Naive B cell (primary cell): Measurements from ENCODE around the gene CDC42EP1. TPM values are rescaled to one million over a fixed set of nuclear protein-coding genes. Genes with fewer than 3 reads are reported as not detected.
"Not testable (repeated sequence)": the region's sequence is repeated elsewhere in the genome, so short reads cannot be mapped to it uniquely, and the experiment has no call there.

ENCODE experiments used
- ATAC-seq, 2 donors: fragments of 150-1000 bp; cut with Tn5 transposase; 2 replicates each; pipeline ENCODE4 v1.10.0; 2021; ENCODE audit warnings: low read depth in 2 of 2, mild to moderate bottlenecking in 2 of 2, moderate library complexity in 2 of 2
- DNase-seq: peaks from one replicate; pipeline ENCODE4 v3.0.0; 2022
- H3K27ac Mint-ChIP-seq, 6 donors: one replicate each; pipeline ENCODE4 v1.8.0; 2020 to 2022; ENCODE audit warnings: mild to moderate bottlenecking in 6 of 6, mixed read lengths in 6 of 6, moderate library complexity in 5 of 6, inconsistent platforms in 2 of 6
- H3K27me3 Mint-ChIP-seq, 3 donors: one replicate each; pipeline ENCODE4 v1.8.0; 2021 to 2022; ENCODE audit warnings: mixed read lengths in 3 of 3, mild to moderate bottlenecking in 1 of 3
- H3K36me3 Mint-ChIP-seq, 2 donors: one replicate each; pipeline ENCODE4 v1.8.0; 2020 to 2022; ENCODE audit warnings: mixed read lengths in 2 of 2, inconsistent platforms in 1 of 2, mild to moderate bottlenecking in 1 of 2
- H3K4me1 Mint-ChIP-seq, 3 donors: one replicate each; pipeline ENCODE4 v1.8.0; 2020 to 2022; ENCODE audit warnings: mixed read lengths in 3 of 3, inconsistent platforms in 1 of 3, mild to moderate bottlenecking in 1 of 3, moderate library complexity in 1 of 3
- H3K4me3 Mint-ChIP-seq, 8 donors: one replicate each; pipeline ENCODE4 v1.8.0; 2020 to 2022; ENCODE audit warnings: mild to moderate bottlenecking in 8 of 8, mixed read lengths in 8 of 8, moderate library complexity in 8 of 8, inconsistent platforms in 2 of 8
- H3K9me3 Mint-ChIP-seq, 7 donors: one replicate each; pipeline ENCODE4 v1.8.0; 2020 to 2022; ENCODE audit warnings: mixed read lengths in 7 of 7, mild to moderate bottlenecking in 5 of 7, inconsistent platforms in 2 of 7, moderate library complexity in 1 of 7
- polyA plus RNA-seq, 6 donors: library from polyadenylated mRNA; unstranded; fragments of 300-500 nt; fragmentation: Illumina TruSeq; gene quantifications; one replicate each; pipeline ENCODE4 v1.2.3, GENCODE V29; 2021; ENCODE audit warnings: low read depth in 6 of 6

CDC42EP1 gene
- polyA plus RNA-seq, 6 donors from 2014 or later, result 0.22 to 0.82 (median 0.26) TPM; not detected in 1

- Mint-ChIP-seq H3K27me3 (peaks cover 4 to 14% (median 10%) of the 10 kb centered on the region in 3 donors), H3K4me1 (peaks cover 25 to 35% (median 34%) of the 10 kb centered on the region in 3 donors), H3K4me3 (peak overlapping the region; percentile 86 to 95 (median 93)), H3K36me3 (no peaks in the 10 kb centered on the region), H3K27ac (peak overlapping the region; percentile 97 to 99 (median 98)), H3K9me3 (no peaks in the 10 kb centered on the region)
- DNase-seq (no peak), ATAC-seq (peak; percentile 10 to 79)
Observed at GRCh38 chr22:37607935-37608476, 47.7 kb downstream of the CDC42EP1 start.

GRCh38 chr22:37608477-37609239, 48.4 kb downstream of the CDC42EP1 start, which contains the start of gene GGA1:
Gene GGA1 (plus strand): TSS chr22:37608834. CDS start chr22:37608861, 27 bp downstream.
- peaks cover 4 to 14% (median 10%) of the 10 kb centered on the region in 3 donors for H3K27me3 Mint-ChIP-seq
- H3K9me3 Mint-ChIP-seq, result no peaks in the 10 kb centered on the region
- ATAC-seq (peak; percentile 71 to 77), DNase-seq (peak; percentile 95)
- peak within 1 kb of the TSS; percentile 86 to 97 (median 94) for H3K4me3 Mint-ChIP-seq
- H3K27ac Mint-ChIP-seq, result peak within 1 kb of the TSS; percentile 97 to 99 (median 98)
- no peaks in the 10 kb centered on the region for H3K36me3 Mint-ChIP-seq
- H3K4me1 Mint-ChIP-seq, result peaks cover 25 to 40% (median 36%) of the 10 kb centered on the region in 3 donors

DNA sequence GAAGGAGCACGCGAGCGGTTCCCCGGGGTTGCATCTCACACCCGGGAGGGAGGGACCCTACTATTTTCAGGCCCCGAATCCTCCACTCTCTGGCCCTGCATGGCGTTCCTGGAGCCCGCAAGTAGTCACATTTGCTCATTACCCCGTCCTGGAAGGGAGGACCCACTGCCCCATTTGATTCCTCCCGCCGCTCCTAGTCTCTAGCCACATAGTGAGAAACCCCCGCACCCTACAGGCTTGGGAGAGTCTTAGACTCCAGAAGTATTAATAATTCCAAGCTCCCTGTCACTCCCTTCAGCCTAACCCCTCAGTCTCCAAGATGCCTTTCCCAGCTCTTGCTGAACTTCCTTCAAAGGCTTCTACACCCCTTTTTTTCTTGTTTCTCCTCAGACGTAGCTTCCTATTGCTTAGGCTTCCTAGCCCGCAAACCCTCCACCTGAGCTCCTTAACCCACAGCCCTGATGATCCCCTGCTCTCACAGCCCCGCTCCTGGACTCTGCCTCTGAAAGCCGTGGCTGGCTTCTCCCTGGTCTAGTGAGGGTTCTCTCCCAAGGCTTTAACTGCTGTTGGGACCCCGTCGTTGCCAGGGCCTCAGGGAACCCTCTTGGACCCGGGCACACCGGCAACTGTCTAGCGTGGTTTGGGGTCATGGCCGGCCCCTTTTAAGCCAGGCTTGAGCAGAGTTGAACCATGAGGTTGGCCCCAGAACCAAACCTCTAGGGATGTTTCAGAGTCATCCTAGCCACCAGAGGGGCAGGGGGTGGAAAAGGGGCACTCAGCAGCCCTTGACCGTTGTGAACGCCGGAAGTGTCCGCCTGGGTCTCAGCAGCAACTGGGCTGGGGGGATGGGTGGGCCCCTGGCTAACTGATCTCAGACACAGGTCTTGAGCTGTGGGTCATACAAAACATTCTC, 49.2 kb downstream of the CDC42EP1 start:
- Mint-ChIP-seq H3K36me3 (no peaks in the 10 kb centered on the region), H3K4me1 (peaks cover 25 to 41% (median 37%) of the 10 kb centered on the region in 3 donors), H3K27ac (peak overlapping the region; percentile 36 to 97 (median 94)), H3K9me3 (no peaks in the 10 kb centered on the region), H3K27me3 (peaks cover 4 to 14% (median 10%) of the 10 kb centered on the region in 3 donors), H3K4me3 (peak overlapping the region; percentile 86 to 97 (median 92))
- DNase-seq, result no peak
- ATAC-seq, result no peak

- Mint-ChIP-seq H3K4me1 (peaks cover 25 to 41% (median 37%) of the 10 kb centered on the region in 3 donors), H3K27me3 (peaks cover 4 to 10% (median 9%) of the 10 kb centered on the region in 3 donors), H3K27ac (peak overlapping the region in 4 of 6 donors; percentile 71 to 97 (median 80)), H3K4me3 (peak overlapping the region; percentile 86 to 97 (median 92))
- H3K9me3 Mint-ChIP-seq, DNase-seq, H3K36me3 Mint-ChIP-seq, ATAC-seq: not testable (repeated sequence)
Observed at GRCh38 chr22:37610153-37610475, 49.8 kb downstream of the CDC42EP1 start.

GRCh38 chr22:37610480-37611129, 50.3 kb downstream of the CDC42EP1 start:
- Mint-ChIP-seq H3K36me3 (no peaks in the 10 kb centered on the region), H3K4me1 (peaks cover 25 to 41% (median 37%) of the 10 kb centered on the region in 3 donors), H3K4me3 (peak overlapping the region in 6 of 8 donors; percentile 30 to 97 (median 92)), H3K9me3 (no peaks in the 10 kb centered on the region), H3K27ac (peak overlapping the region in 4 of 6 donors; percentile 52 to 97 (median 80)), H3K27me3 (peaks cover under 1 to 5% (median 4%) of the 10 kb centered on the region in 3 donors)
- no peak for ATAC-seq
- DNase-seq, result no peak

DNA sequence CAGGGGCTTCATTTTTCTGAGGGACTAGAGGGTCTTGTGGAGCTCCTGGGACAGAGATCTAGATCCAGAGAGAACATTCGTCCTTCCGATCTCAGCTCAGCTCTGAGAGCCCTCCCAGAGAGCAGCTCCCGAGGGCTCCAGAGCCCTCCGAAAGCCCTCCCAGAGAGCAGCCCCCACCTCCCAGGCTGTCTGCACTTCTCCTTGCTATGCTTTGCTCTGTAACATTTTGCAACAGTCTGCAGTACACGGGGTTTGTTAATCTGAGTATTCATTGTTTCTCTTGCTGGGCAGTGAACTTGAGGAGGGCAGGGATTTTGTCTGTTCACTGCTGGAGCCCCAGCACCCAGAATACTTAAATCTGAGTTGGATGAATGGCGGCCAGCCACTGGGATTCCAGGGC, 50.9 kb downstream of the CDC42EP1 start:
- Mint-ChIP-seq H3K27ac (peak overlapping the region in 3 of 6 donors; percentile 52 to 97 (median 76)), H3K27me3 (no peaks in the 10 kb centered on the region), H3K36me3 (no peaks in the 10 kb centered on the region), H3K9me3 (no peaks in the 10 kb centered on the region), H3K4me1 (peaks cover 25 to 41% (median 37%) of the 10 kb centered on the region in 3 donors), H3K4me3 (peak overlapping the region in 4 of 8 donors; percentile 16 to 97 (median 80))
- DNase-seq (no peak), ATAC-seq (no peak)

DNA sequence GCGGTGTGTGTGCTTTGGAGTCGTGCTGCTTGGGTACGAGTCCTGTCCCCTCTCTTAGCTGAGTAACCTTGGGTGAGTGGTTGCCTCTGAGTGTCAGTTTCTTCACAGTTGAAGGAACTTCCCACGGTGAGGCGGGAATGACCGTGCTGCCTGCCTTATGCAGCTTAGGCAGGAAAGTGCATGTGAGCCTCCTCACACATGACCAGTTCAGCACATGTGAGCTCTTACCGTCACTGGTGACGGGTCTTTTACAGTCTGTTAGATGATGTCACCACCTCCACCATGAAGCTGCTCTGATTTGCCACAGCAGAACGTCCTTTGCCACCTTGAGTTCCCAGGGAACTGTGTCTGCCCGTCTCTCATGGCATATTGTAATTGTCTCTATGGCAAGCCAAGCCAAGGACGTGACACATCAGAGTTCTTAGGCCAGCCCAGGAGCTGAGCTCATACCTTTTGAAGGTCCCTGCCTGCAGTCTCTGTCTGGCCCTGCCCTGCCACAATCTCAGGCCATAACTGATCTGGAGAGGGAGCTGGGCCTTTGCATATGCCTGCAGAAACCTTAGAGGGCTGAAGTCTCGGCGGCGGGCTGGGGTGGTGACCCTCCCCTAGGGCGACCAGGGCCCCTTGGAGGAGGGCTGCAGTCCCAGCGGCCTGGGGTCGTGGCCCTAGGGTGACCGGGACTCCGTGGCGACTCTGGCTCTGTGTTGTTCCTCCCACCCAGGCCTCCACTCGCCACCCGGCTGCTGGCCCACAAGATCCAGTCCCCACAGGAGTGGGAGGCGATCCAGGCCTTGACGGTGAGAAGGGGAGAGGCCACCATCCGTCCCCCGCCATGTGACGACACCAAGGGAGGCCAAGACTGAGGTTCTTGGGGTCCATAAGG, 56.2 kb downstream of the CDC42EP1 start:
- Mint-ChIP-seq H3K9me3 (no peaks in the 10 kb centered on the region), H3K4me1 (peaks cover 0 to 10% (median 8%) of the 10 kb centered on the region in 3 donors), H3K27me3 (no peaks in the 10 kb centered on the region), H3K4me3 (peak overlapping the region in 1 of 8 donors; percentile 37), H3K27ac (peak overlapping the region in 3 of 6 donors; percentile 24 to 49 (median 37)), H3K36me3 (no peaks in the 10 kb centered on the region)
- ATAC-seq, result peak; percentile 56 to 61
- DNase-seq, result no peak

GRCh38 chr22:37617431-37617830, 57.2 kb downstream of the CDC42EP1 start:
- Mint-ChIP-seq H3K36me3 (no peaks in the 10 kb centered on the region), H3K27me3 (no peaks in the 10 kb centered on the region), H3K4me3 (no peak overlapping the region), H3K9me3 (no peaks in the 10 kb centered on the region), H3K27ac (peak overlapping the region in 2 of 6 donors; percentile 72 to 83), H3K4me1 (peaks cover 0 to 11% (median 10%) of the 10 kb centered on the region in 3 donors)
- DNase-seq, result no peak
- ATAC-seq, result no peak

- Mint-ChIP-seq H3K27me3 (no peaks in the 10 kb centered on the region), H3K36me3 (no peaks in the 10 kb centered on the region), H3K4me3 (peak overlapping the region in 5 of 8 donors; percentile 1 to 60 (median 25)), H3K4me1 (peaks cover 0 to 17% (median 5%) of the 10 kb centered on the region in 3 donors), H3K27ac (peak overlapping the region in 4 of 6 donors; percentile 47 to 83 (median 72)), H3K9me3 (no peaks in the 10 kb centered on the region)
- DNase-seq, result peak; percentile 29
- ATAC-seq, result peak; percentile 64 to 69
Observed at GRCh38 chr22:37618072-37618656, 57.9 kb downstream of the CDC42EP1 start.

DNA sequence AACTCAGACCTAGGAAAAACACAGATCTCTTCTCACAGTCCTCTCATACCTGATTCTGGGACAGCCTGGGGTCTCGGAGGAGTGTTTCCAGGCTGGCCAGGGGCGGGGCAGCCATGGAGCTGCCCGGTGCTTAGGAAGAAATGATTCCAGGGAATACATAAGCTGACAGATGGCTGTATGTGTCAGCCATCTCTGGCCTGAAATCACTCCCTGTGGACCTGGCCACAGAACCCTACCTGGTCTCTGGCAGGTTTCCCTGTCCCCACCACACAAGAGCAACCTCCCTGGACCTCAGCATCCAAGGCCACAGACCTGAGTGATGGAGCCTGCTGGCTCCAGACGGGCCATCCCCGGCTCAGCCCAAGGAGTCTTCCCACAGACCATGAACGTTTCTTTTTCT, 58.4 kb downstream of the CDC42EP1 start:
- H3K27me3 Mint-ChIP-seq, result no peaks in the 10 kb centered on the region
- no peaks in the 10 kb centered on the region for H3K36me3 Mint-ChIP-seq
- H3K4me3 Mint-ChIP-seq, result peak overlapping the region in 3 of 8 donors; percentile 1 to 60 (median 32)
- DNase-seq (no peak), ATAC-seq (no peak)
- peaks cover 2 to 18% (median 3%) of the 10 kb centered on the region in 3 donors for H3K4me1 Mint-ChIP-seq
- no peaks in the 10 kb centered on the region for H3K9me3 Mint-ChIP-seq
- peak overlapping the region in 3 of 6 donors; percentile 22 to 73 (median 72) for H3K27ac Mint-ChIP-seq
